ENCODE data around the gene TMEM132D.
"Not testable (repeated sequence)": the region's sequence is repeated elsewhere in the genome, so short reads cannot be mapped to it uniquely, and the experiment has no call there.

The TMEM132D gene

DNA sequence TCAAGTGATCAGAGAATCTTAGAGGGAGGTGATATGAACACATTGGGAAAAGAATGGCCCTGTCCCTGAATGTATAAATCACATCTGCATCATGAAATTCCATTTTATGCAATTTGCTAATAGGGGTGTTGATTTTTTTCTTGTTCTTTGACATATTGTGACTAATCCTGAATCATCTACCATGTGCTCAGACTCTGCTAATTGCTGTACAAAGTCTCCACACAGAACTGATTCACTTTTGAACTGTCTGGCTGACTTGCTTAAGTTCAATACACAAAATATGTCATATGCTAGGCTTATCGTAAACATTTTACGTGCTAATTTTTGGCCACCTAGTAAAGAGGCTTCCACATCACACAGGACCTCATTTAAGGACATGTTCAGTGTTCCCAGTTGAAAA lies 2.6 kb downstream of the TMEM132D start:
- TF ChIP-seq, protein P1, sequence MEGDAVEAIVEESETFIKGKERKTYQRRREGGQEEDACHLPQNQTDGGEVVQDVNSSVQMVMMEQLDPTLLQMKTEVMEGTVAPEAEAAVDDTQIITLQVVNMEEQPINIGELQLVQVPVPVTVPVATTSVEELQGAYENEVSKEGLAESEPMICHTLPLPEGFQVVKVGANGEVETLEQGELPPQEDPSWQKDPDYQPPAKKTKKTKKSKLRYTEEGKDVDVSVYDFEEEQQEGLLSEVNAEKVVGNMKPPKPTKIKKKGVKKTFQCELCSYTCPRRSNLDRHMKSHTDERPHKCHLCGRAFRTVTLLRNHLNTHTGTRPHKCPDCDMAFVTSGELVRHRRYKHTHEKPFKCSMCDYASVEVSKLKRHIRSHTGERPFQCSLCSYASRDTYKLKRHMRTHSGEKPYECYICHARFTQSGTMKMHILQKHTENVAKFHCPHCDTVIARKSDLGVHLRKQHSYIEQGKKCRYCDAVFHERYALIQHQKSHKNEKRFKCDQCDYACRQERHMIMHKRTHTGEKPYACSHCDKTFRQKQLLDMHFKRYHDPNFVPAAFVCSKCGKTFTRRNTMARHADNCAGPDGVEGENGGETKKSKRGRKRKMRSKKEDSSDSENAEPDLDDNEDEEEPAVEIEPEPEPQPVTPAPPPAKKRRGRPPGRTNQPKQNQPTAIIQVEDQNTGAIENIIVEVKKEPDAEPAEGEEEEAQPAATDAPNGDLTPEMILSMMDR (conservative IDR thresholded peaks at IDR 0.05; ENCODE audit: low read depth), result no peak
- H3K27ac ChIP-seq, result no peak overlapping the region
- peak; percentile 29 for DNase-seq (ENCODE audit: low spot score)
- POLR2A ChIA-PET (ENCODE audit: low non-redundant PET), result no interaction called here
- CTCF ChIA-PET, result no interaction called here

DNA sequence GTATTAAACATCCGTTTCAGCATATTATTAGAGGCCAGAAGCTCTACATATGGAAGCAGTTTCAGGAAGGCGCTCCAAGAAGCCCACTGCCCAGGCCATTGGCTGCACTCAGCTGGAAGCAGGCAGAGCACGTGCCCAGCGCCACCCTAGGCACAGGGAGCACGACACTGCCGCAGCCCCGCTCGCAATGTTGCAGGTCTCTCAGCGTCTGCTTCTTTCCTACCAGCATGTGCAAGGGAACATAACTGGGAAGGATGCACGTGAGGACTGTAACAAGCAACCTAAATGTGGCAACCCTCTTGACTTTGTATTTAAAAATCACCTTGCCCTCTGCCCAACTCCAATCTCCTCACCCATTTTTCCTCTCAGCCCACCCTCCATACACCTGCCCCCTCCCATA lies 3.5 kb downstream of the TMEM132D start:
- ChIA-PET POLR2A (ENCODE audit: low non-redundant PET) (no interaction called here), CTCF (no interaction called here)
- no peak for DNase-seq (ENCODE audit: low spot score)

DNA sequence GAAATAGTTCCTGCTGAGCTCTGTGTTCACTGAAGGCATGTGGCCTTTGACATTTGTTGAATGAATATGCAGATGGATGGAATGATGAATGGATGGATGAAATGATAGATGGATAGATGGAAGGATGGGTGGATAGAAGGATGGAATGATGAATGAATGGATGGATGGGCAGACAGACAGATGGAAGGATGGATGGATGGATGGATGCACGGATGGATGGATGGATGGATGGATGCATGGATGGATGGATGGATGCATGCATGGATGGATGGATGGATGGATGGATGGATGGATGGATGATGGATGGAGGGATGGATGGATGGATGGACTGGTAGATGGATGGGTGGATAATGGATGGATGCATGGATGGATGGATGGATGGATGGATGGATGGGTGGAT lies 4.8 kb downstream of the TMEM132D start:
- CTCF ChIA-PET; H3K27ac ChIP-seq; POLR2A ChIA-PET (ENCODE audit: low non-redundant PET); DNase-seq (ENCODE audit: low spot score): not testable (repeated sequence)

More for the DNA sequence above, 3.5 kb downstream of the TMEM132D start:
- no peak overlapping the region for H3K27ac ChIP-seq
- TF ChIP-seq, protein P1 (conservative IDR thresholded peaks at IDR 0.05; ENCODE audit: low read depth), result no peak

- POLR2A ChIA-PET (ENCODE audit: low non-redundant PET), result no interaction called here
- H3K27ac ChIP-seq, result no peak overlapping the region
- DNase-seq (ENCODE audit: low spot score), result no peak
- TF ChIP-seq, protein P1 (conservative IDR thresholded peaks at IDR 0.05; ENCODE audit: low read depth), result no peak
- CTCF ChIA-PET, result no interaction called here
Measured at GRCh38 chr12:129893691-129894090, 10.1 kb downstream of the TMEM132D start.

DNA sequence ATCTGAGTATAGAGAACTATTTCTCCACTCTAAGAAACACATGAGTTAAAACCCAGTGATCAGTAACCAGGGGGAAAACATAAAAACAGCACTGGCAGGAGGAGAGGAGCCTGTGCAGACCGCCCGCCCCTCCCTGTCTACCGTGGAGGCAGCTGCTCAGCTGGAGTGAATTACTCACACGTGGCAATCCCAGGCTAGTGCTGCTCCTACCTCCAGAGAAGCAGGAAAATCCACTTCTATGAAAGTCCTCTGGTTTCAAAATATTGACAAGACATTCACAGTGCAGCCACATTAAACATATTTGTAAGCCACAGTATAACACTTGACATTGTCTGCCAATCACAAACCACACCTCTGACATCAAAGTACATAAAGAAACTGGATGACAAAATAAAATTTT lies 16.7 kb downstream of the TMEM132D start:
- TF ChIP-seq, protein P1 (conservative IDR thresholded peaks at IDR 0.05; ENCODE audit: low read depth), result no peak
- POLR2A ChIA-PET (ENCODE audit: low non-redundant PET), result no interaction called here
- CTCF ChIA-PET, result no interaction called here
- no peak overlapping the region for H3K27ac ChIP-seq
- no peak for DNase-seq (ENCODE audit: low spot score)

DNA sequence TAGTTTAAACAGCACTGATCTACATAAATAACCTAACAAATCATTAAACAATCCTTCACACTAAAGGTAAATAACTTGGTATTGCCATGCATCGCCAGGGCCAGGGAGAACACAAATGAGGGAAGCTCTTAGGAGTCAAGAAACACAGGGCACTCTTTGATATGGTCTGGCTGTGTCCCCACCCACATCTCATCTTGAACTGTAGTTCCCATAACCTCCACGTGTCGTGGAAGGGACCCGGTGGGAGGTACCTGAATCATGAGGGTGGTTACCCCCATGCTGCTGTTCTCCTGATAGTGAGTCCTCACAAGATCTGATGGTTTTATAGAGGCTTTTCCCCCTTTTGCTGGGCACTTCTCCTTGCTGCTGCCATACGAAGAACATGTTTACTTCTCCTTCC lies 17.3 kb downstream of the TMEM132D start:
- no peak overlapping the region for H3K27ac ChIP-seq
- TF ChIP-seq, protein P1 (conservative IDR thresholded peaks at IDR 0.05; ENCODE audit: low read depth), result no peak
- ChIA-PET CTCF (no interaction called here), POLR2A (ENCODE audit: low non-redundant PET) (no interaction called here)
- DNase-seq (ENCODE audit: low spot score), result no peak

GRCh38 chr12:129885287-129885686 lies 18.5 kb downstream of the TMEM132D start:
- ChIA-PET POLR2A (ENCODE audit: low non-redundant PET) (no interaction called here), CTCF (no interaction called here)
- no peak for DNase-seq (ENCODE audit: low spot score)
- TF ChIP-seq, protein P1 (conservative IDR thresholded peaks at IDR 0.05; ENCODE audit: low read depth), result no peak
- no peak overlapping the region for H3K27ac ChIP-seq

All from RWPE1 (cell line).